ENCODE results near the gene C7orf33. TPM values are rescaled to one million over a fixed set of nuclear protein-coding genes. Genes with fewer than 3 reads are reported as not detected.

The C7orf33 gene
- total RNA-seq = not detected

- 78 to 82% methylated on average over 10 of the region's 10 CpGs for WGBS, 2 donors
- no peak within 1 kb of the TSS for H3K4me3 ChIP-seq (replicated peaks in 1 of 3)
- no peak for TF ChIP-seq CTCF (IDR thresholded peaks at IDR 0.05)
- no peak for TF ChIP-seq POLR2A (IDR thresholded peaks at IDR 0.05)
- no peaks in the 10 kb centered on the region for H3K9me3 ChIP-seq
- intact Hi-C loops (cut with DNase I) = no loop called here
- H3K27me3 ChIP-seq = no peaks in the 10 kb centered on the region
- no peaks in the 10 kb centered on the region for H3K36me3 ChIP-seq
- DNase-seq = no peak
- H3K27ac ChIP-seq = no peak within 1 kb of the TSS
- no peaks in the 10 kb centered on the region for H3K4me1 ChIP-seq
These were observed at the start of gene C7orf33 for GRCh38 chr7:148590471-148590870. TSS of gene C7orf33 (plus strand) at chr7:148590766. CDS start at chr7:148590926, 160 bp downstream.

- intact Hi-C loops (cut with DNase I) = no loop called here
- no peaks in the 10 kb centered on the region for H3K4me1 ChIP-seq
- no peak overlapping the region for H3K4me3 ChIP-seq (replicated peaks in 1 of 3)
- WGBS, 2 donors = 88 to 92% methylated on average over 6 of the region's 6 CpGs
- TF ChIP-seq POLR2A (IDR thresholded peaks at IDR 0.05) (no peak), CTCF (IDR thresholded peaks at IDR 0.05) (no peak)
- no peaks in the 10 kb centered on the region for H3K27me3 ChIP-seq
- no peaks in the 10 kb centered on the region for H3K9me3 ChIP-seq
- H3K27ac ChIP-seq = no peak overlapping the region
- no peak for DNase-seq
- H3K36me3 ChIP-seq = no peaks in the 10 kb centered on the region
These were observed 48.6 kb upstream of the C7orf33 start for GRCh38 chr7:148541891-148542504.

GRCh38 chr7:148543302-148543701 is 47.3 kb upstream of the C7orf33 start:
- Histone ChIP-seq H3K9me3 (no peaks in the 10 kb centered on the region), H3K4me1 (no peaks in the 10 kb centered on the region), H3K27ac (no peak overlapping the region), H3K36me3 (no peaks in the 10 kb centered on the region), H3K27me3 (no peaks in the 10 kb centered on the region), H3K4me3 (replicated peaks in 1 of 3) (no peak overlapping the region)
- DNase-seq = no peak
- TF ChIP-seq POLR2A (IDR thresholded peaks at IDR 0.05) (no peak), CTCF (IDR thresholded peaks at IDR 0.05) (no peak)
- WGBS, 2 donors = 96 to 97% methylated on average over 8 of the region's 8 CpGs
- intact Hi-C loops (cut with DNase I) = no loop called here

GRCh38 chr7:148545172-148545571 is 45.4 kb upstream of the C7orf33 start:
- H3K27ac ChIP-seq = no peak overlapping the region
- intact Hi-C loops (cut with DNase I) = no loop called here
- no peak overlapping the region for H3K4me3 ChIP-seq (replicated peaks in 1 of 3)
- no peaks in the 10 kb centered on the region for H3K4me1 ChIP-seq
- no peaks in the 10 kb centered on the region for H3K36me3 ChIP-seq
- 87 to 96% methylated on average over 6 of the region's 6 CpGs for WGBS, 2 donors
- no peaks in the 10 kb centered on the region for H3K9me3 ChIP-seq
- H3K27me3 ChIP-seq = no peaks in the 10 kb centered on the region
- DNase-seq = no peak
- TF ChIP-seq CTCF (IDR thresholded peaks at IDR 0.05) = no peak
- no peak for TF ChIP-seq POLR2A (IDR thresholded peaks at IDR 0.05)

GRCh38 chr7:148545932-148546331 is 44.6 kb upstream of the C7orf33 start:
- intact Hi-C loops (cut with DNase I) = no loop called here
- 88% methylated on average over 4 of the region's 4 CpGs for WGBS, 2 donors
- Histone ChIP-seq H3K4me1 (no peaks in the 10 kb centered on the region), H3K36me3 (no peaks in the 10 kb centered on the region), H3K4me3 (replicated peaks in 1 of 3) (no peak overlapping the region), H3K9me3 (no peaks in the 10 kb centered on the region), H3K27ac (no peak overlapping the region), H3K27me3 (no peaks in the 10 kb centered on the region)
- no peak for DNase-seq
- no peak for TF ChIP-seq POLR2A (IDR thresholded peaks at IDR 0.05)
- TF ChIP-seq CTCF (IDR thresholded peaks at IDR 0.05) = no peak
